OCI-LY7 (cell line): ENCODE results near the gene SLC4A1AP.

ENCODE experiments used
- EZH2phosphoT487 ChIP-seq: fragments of 200-600 bp; sonication (generic); IDR thresholded peaks from 2 replicates; pipeline ENCODE4 v1.6.1; 2018; ENCODE audit warnings: low read depth, borderline replicate concordance, mild to moderate bottlenecking, mixed run types, antibody characterized with exemption, low read length, moderate library complexity, mixed read lengths
- TF ChIP-seq, protein P1 (sequence below): fragments of 200-600 bp; sonication (generic); conservative IDR thresholded peaks from 2 replicates; pipeline ENCODE4 v1.5.1; 2014; ENCODE audit warnings: mild to moderate bottlenecking, antibody characterized with exemption, low read length, moderate library complexity, mixed read lengths

DNA sequence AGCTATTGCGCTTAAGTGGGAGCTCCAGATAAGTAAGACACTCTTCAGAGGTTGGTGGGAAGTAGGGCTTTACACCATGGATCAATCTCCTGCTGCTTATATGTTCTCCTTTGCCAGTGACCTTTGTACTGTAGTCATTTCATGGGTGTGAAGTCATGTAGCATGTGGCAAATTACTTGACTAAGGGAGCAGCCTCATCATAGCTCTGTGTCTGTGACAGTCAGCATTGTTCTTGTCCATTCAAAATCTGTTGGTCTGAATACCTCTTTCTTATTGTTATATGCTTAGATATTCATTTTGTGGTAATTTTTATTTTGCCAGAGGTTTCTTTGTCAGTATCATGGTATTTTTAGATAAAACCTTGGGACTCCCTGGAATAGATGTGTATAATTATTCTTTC, 18.2 kb downstream of the SLC4A1AP start:
- TF ChIP-seq, protein P1, sequence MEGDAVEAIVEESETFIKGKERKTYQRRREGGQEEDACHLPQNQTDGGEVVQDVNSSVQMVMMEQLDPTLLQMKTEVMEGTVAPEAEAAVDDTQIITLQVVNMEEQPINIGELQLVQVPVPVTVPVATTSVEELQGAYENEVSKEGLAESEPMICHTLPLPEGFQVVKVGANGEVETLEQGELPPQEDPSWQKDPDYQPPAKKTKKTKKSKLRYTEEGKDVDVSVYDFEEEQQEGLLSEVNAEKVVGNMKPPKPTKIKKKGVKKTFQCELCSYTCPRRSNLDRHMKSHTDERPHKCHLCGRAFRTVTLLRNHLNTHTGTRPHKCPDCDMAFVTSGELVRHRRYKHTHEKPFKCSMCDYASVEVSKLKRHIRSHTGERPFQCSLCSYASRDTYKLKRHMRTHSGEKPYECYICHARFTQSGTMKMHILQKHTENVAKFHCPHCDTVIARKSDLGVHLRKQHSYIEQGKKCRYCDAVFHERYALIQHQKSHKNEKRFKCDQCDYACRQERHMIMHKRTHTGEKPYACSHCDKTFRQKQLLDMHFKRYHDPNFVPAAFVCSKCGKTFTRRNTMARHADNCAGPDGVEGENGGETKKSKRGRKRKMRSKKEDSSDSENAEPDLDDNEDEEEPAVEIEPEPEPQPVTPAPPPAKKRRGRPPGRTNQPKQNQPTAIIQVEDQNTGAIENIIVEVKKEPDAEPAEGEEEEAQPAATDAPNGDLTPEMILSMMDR, result no peak
- no peak for TF ChIP-seq EZH2phosphoT487
